Measurements from ENCODE around the gene NTPCR. TPM values are rescaled to one million over a fixed set of nuclear protein-coding genes. Genes with fewer than 3 reads are reported as not detected.

Gene NTPCR
- total RNA-seq (ENCODE audit: unreplicated experiment) = 57.1 TPM
- long read RNA-seq, full-length matches to known transcripts = 29 of 32 reads
- long read RNA-seq, partial matches to known transcripts = 0 of 32 reads
- long read RNA-seq, other reads (novel, unspliced or antisense) = 3 of 32 reads

GRCh38 chr1:232950197-232951176, at the start of gene NTPCR:
TSS of gene NTPCR (plus strand) at chr1:232950611. CDS start at chr1:232950711, 100 bp downstream.
- Mint-ChIP-seq H3K4me1 (ENCODE audit: unreplicated experiment) (peaks cover 53% of the 10 kb centered on the region), H3K27ac (ENCODE audit: unreplicated experiment) (peak within 1 kb of the TSS; percentile 94)

GRCh38 chr1:232900818-232901217, 49.6 kb upstream of the NTPCR start:
- Mint-ChIP-seq H3K9me3 (ENCODE audit: unreplicated experiment) (peaks cover 3% of the 10 kb centered on the region), H3K27me3 (ENCODE audit: unreplicated experiment) (no peaks in the 10 kb centered on the region), H3K36me3 (ENCODE audit: low read depth, unreplicated experiment) (peaks cover 3% of the 10 kb centered on the region), H3K4me3 (ENCODE audit: unreplicated experiment) (no peak overlapping the region), H3K4me1 (ENCODE audit: unreplicated experiment) (peaks cover 4% of the 10 kb centered on the region), H3K27ac (ENCODE audit: unreplicated experiment) (no peak overlapping the region)
- no peak for TF ChIP-seq CTCF (IDR thresholded peaks at IDR 0.05; ENCODE audit: unreplicated experiment)
- DNase-seq (ENCODE audit: low spot score) = no peak

More at GRCh38 chr1:232950197-232951176, at the start of gene NTPCR:
- peaks cover 8% of the 10 kb centered on the region for H3K36me3 Mint-ChIP-seq (ENCODE audit: low read depth, unreplicated experiment)
- TF ChIP-seq CTCF (IDR thresholded peaks at IDR 0.05; ENCODE audit: unreplicated experiment) = no peak
- H3K4me3 Mint-ChIP-seq (ENCODE audit: unreplicated experiment) = peak within 1 kb of the TSS; percentile 96
- DNase-seq (ENCODE audit: low spot score) = peak; percentile 98
- H3K27me3 Mint-ChIP-seq (ENCODE audit: unreplicated experiment) = peaks cover 2% of the 10 kb centered on the region
- H3K9me3 Mint-ChIP-seq (ENCODE audit: unreplicated experiment) = no peaks in the 10 kb centered on the region

- H3K27ac Mint-ChIP-seq (ENCODE audit: unreplicated experiment) = no peak overlapping the region
- no peaks in the 10 kb centered on the region for H3K27me3 Mint-ChIP-seq (ENCODE audit: unreplicated experiment)
- peaks cover 8% of the 10 kb centered on the region for H3K4me1 Mint-ChIP-seq (ENCODE audit: unreplicated experiment)
- peaks cover 3% of the 10 kb centered on the region for H3K9me3 Mint-ChIP-seq (ENCODE audit: unreplicated experiment)
- TF ChIP-seq CTCF (IDR thresholded peaks at IDR 0.05; ENCODE audit: unreplicated experiment) = no peak
- no peak for DNase-seq (ENCODE audit: low spot score)
- H3K36me3 Mint-ChIP-seq (ENCODE audit: low read depth, unreplicated experiment) = peaks cover 3% of the 10 kb centered on the region
- no peak overlapping the region for H3K4me3 Mint-ChIP-seq (ENCODE audit: unreplicated experiment)
Measured at GRCh38 chr1:232901255-232901654, 49.2 kb upstream of the NTPCR start.

DNA sequence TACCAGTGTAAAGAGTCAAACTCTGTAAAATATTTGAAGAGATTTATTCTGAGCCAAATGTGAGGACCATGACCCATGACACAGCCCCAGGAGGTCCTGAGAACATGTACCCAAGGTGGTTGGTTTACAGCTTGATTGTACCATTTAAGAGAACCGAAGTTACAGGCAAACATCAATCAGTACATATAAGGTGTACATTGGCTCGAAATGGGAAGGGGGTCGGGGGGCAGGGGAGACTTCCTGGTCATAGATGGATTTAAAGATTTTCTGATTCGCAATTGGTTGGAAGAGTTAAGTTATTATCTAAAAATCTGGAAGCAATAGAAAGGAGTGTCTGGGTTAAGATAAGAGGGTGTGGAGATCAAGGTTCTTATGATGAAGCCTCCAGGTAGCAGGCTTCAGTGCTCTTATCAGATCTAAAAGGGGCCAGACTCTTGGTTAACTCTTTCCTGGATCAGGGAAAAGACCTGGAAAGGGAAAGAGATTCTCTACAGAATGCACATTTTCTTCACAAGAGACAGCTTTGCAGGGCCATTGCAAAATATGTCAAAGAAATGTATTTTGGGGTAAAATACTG, 47.5 kb upstream of the NTPCR start:
- Mint-ChIP-seq H3K4me1 (ENCODE audit: unreplicated experiment) (peaks cover 10% of the 10 kb centered on the region), H3K27ac (ENCODE audit: unreplicated experiment) (no peak overlapping the region), H3K4me3 (ENCODE audit: unreplicated experiment) (no peak overlapping the region), H3K9me3 (ENCODE audit: unreplicated experiment) (peaks cover 3% of the 10 kb centered on the region), H3K36me3 (ENCODE audit: low read depth, unreplicated experiment) (peaks cover 3% of the 10 kb centered on the region), H3K27me3 (ENCODE audit: unreplicated experiment) (peaks cover 2% of the 10 kb centered on the region)
- no peak for DNase-seq (ENCODE audit: low spot score)
- TF ChIP-seq CTCF (IDR thresholded peaks at IDR 0.05; ENCODE audit: unreplicated experiment) = no peak

All from endothelial cell (in vitro differentiated cells).